Myocyte (in vitro differentiated cells): ENCODE measurements around the gene SBNO2. TPM values are rescaled to one million over a fixed set of nuclear protein-coding genes. Genes with fewer than 3 reads are reported as not detected.

Experiments
- DNase-seq: peaks from one replicate; pipeline ENCODE4 v3.0.0-alpha.2; 2012; ENCODE audit warnings: low read depth
- total RNA-seq: library from RNA; depleted of rRNA; stranded (reverse); fragments of >200 nt; gene quantifications from 2 replicates; pipeline ENCODE4 v1.2.3, GENCODE V29; 2014

Gene SBNO2
- total RNA-seq, 1 donor from 2014 or later = 23.3 TPM

DNA sequence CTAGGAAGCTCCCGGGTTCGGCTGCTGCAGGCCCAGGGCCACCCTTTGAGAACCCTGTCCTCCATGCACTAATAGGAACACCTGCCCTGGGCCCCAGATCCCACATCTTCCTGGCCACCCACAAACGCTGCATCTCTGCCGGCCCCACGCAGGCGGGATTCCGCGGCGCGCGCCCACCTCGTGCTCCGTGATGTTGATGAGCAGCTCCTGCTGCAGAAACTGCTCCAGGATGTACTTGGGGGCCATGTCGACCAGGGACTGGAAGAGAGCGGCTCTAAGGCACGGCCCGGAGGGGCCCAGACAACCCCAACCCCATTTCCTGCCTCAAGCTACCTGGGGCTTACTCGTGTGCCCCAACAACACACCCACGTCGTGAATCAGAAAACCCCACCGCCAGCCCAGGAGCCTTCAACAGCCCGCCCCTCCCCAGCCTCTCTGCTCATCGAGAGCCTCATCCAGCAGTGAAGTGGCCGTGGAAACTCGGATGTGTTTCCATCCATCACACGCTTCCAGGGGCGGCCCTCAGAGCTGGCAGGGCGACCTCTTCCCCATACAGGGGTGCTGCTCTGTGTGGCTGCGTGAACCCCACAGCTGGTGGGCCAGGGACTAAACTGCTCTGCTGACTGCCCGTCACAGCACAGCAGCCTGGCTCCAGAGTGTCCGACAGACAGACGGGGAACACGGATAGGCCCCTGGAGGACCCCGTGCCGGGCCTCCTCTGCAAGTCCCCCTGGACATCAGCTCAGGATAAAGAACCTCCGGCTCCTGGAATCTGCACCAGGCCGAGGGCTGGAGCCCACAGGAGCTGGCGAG lies 83.1 kb downstream of the SBNO2 start:
- DNase-seq = no peak

GRCh38 chr19:1089891-1090290 lies 84.2 kb downstream of the SBNO2 start:
- no peak for DNase-seq

DNA sequence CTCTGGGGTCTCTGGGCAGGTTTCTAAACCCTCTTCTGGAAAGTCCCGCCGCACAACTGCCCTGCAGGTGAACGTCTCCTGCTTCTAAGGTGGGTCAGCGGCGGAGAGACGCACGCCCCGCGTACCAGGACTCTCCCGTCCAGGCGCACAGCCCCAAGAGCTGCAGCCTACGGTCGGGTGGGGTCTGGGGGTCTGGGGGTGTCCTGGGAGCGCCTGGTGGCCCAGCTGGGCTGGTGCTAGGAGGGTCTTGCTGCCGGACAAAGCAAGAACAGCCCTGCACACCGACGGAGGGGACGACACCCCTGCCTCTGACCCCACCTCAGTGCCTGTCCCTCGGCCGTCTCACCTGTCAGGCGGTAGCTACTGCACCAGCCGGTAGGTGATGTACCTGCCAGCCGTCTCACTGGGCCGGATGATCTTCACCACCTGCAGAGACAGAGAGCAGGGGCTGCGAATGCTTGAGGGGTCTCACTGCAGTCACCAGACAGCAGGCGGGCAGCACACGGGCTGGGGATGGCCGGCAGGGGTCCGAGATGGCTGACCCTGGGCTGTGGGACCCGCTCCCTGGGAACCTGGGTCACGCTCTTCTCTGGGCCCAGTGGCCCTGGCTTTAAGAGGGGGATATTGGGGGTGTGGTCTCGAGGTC lies 84.8 kb downstream of the SBNO2 start:
- DNase-seq = no peak

DNA sequence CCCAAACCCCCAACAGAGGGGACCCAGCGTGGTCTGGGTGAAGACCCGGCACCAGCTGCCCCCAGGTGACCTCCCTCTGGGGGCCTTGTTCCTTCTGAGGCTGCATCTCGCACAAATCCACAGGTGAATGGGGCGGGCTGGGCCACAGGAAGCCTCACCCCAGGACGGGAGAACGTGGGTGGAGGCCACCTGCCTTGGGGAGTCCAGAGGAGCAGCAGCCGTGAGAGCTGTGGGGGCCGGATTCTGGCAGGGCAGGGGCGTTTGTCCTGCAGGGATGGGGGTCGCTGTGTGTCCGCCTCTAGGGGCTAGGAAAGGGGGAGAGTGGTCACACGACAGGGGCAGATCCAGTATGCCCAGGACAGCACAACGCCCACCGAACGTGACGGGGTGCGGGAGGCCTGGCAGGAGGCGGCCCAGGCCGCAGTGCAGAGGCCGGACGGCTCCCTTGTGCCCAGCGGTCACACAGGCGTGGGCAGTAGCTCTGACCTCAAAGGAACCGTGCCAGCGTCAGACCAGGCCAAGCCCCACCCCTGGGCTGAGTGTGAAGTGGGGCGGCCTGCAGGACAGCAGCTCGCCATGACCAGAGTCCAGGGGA lies 85.6 kb downstream of the SBNO2 start:
- no peak for DNase-seq

DNA sequence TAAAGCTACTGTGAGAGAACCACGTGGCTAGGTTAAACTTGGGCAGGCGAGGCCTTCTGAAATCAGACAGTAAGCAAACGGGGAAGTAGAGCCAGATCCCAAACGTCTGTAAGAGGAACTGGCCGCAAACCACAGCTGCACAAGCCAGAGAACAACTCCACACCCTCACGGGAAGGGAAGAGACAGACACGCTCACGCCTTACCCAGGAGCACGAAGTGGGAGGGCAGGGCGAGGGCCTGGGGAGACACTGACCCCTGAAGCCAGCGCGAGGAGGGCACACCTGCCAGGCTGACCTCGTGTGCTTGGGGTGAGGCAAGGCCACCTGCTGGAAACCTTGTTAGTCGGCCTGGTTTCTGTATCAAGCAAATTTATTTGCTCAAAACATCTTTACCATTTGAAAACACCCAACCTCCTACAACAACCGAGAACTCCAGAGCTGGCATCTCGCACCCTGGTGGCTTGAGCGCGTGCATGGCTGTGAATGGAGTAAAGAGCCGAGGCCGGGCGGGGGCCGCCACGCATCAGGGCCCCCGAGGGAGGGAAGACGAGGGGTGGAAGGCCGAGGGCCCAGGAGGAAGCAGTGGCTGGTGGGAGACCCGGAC lies 86.2 kb downstream of the SBNO2 start:
- no peak for DNase-seq

DNA sequence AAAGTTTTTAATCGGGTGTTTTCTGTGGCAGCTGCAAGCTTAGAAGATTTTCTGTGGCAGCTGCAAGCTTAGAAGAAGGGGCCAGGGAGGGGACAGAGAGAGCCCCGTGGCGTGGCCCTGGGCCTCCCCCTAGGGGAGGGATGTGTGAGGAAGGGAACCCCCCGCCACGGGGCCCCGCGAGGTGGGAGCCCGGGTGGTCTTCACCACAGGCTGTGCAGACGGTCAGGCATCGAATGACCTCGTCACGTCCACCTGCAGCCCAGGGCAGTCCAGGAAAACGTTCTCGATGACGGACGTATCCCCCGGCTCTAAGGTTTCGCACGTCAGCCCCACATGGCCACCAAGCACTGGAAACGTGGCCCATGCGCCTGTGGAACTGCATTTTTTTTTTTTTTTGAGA lies 87.5 kb downstream of the SBNO2 start:
- DNase-seq = no peak

DNA sequence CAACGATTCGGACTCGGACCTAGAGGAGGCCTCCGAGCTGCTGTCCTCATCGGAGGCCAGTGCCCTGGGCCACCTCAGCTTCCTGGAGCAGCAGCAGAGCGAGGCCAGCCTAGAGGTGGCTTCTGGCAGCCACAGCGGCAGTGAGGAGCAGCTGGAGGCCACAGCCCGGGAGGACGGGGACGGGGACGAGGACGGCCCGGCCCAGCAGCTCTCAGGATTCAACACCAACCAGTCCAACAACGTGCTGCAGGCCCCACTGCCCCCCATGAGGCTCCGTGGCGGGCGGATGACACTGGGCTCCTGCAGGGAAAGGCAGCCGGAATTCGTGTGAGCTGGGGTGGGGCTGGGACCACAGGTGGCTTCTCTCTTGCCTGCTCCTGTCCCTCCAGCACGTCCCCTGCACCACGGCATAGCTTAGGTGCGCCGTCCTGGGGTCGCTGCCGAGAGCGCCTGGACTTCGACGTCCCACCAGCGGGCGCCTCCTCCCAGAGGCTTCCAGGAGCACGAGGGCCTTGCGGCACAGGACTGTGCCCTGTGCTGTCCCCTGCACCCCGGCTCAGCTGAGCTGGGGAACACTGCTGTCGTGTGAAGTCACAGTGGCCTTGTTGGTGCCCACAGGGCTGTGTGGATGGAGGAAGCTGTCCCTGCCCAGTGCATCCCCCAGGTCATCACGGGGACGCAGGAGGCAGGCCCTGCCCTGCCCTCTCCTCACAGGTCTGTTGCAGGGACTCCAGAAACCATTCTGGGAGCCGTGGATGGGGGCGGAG lies 88.2 kb downstream of the SBNO2 start:
- no peak for DNase-seq

- DNase-seq = no peak
These were observed 88.9 kb downstream of the SBNO2 start for GRCh38 chr19:1085053-1085658.

GRCh38 chr19:1084024-1084868 lies 89.8 kb downstream of the SBNO2 start:
- no peak for DNase-seq

- DNase-seq = no peak
These were observed 90.9 kb downstream of the SBNO2 start for GRCh38 chr19:1082928-1083816.

DNA sequence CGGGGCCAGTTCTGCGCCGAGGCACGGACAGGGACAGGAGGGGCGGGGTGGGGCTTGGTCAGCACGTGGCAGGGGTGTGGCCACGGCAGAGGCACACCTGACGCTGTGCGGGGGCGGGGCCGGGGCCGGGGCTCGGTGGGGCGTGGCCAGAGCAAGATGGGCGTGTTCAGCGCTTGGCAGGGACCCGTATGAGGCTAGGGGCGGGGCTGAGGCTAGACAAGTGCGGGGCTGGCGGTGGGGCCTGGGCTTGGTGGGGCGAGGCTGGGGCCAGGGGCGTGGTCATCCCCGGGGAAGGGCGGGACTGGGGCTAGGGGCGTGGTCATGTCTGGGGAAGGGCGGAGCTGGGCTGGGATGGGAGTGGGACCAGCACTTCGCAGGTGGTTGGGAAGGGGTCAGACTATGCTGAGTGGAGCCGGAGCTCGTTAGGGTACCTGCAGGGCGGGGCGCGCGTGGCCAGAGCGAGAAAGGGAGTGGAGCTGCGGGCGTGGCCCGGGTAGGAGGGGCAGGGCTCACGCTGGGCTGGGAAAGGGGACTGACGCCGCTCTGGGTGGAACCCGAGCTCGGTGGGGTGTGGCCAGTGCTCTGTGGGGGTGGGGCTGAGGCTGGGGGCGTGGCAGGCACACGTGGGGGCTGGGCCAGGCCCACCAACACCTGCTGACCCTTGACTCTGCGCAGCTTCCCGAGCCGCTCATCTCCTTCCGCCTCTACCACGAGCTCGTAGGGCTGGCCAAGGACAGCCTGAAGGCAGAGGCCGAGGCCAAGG lies 91.7 kb downstream of the SBNO2 start:
- no peak for DNase-seq

DNA sequence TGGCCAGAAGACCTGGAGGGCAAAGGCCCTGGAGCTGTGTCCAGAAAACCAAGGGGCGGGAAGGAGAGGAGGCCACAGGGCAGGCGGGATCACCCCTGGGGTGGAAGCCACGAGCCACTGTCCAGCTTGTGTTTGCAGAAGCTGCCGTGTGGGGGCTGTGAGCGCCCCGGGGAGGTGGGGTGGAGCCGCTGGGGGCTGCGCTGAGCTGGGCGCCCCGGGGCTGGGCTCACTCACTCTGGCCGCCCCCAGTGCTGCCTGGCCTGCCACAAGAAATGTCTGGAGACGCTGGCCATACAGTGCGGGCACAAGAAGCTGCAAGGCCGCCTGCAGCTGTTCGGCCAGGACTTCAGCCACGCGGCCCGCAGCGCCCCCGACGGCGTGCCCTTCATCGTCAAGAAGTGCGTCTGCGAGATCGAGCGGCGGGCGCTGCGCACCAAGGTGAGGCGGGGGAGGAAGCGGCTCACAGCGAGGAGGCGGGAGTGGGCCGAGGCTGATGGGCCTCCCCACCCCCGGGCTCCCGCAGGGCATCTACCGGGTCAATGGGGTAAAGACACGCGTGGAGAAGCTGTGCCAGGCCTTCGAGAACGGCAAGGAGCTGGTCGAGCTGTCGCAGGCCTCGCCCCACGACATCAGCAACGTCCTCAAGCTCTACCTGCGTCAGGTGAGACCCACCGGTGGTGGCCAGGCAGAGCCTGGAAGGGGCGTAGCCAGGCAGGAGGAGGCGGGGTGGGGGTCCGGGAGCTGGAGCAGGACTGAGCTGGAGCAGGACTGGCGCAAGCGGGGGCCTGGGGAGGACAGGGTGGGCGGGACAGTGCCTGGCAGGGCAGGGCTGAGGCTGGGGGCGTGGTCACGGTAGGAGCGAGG lies 92.5 kb downstream of the SBNO2 start:
- DNase-seq = peak; percentile 50

- DNase-seq = no peak
These were observed 93.5 kb downstream of the SBNO2 start for GRCh38 chr19:1080360-1081161.

DNA sequence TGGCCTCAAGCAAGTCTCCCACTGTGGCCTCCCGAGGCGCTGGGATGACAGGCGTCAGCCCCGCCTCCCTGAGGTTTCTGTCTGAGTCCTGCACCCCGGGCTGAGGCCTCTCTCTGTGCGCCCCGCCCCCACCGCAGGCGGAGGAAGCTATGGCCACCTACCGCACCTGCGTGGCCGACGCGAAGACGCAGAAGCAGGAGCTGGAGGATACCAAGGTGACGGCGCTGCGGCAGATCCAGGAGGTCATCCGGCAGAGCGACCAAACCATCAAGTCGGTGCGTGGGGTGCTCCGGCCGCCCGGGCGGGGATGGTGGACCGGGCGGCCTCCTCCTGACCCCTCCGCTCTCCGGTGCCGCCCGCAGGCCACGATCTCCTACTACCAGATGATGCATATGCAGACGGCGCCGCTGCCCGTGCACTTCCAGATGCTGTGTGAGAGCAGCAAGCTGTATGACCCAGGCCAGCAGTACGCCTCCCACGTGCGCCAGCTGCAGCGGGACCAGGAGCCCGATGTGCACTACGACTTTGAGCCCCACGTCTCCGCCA lies 94.4 kb downstream of the SBNO2 start:
- DNase-seq = no peak

GRCh38 chr19:1076951-1077350 lies 97.1 kb downstream of the SBNO2 start:
- DNase-seq = no peak

DNA sequence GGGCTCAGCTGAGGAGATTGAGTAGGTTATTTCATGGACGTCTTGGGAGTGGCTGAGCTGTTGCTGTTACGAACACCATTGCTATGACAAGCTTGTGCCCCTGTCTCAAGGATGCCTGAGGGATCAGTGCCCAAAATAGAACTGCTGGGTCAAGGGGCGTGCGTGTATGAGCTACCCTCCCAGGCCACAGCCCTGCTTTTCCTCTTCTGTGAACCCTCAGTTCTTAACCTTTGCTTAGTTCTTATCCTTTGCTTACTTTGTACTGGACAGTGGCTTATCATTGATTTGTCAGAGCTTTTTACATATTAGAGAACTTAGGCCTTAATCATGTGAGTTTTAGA lies 98.1 kb downstream of the SBNO2 start:
- DNase-seq = no peak
